ACC112 (cell line): Measurements from ENCODE around the gene TSPAN16.
A peak's percentile ranks its signal among the peaks of the same experiment; 100 is the strongest.
"Not testable (repeated sequence)": the region's sequence is repeated elsewhere in the genome, so short reads cannot be mapped to it uniquely, and the experiment has no call there.

Source experiments
- H2AFZ ChIP-seq: fragments of 200-600 bp; sonication (generic); one replicate; pipeline ENCODE4 v1.6.0; 2017; ENCODE audit warnings: antibody characterized with exemption, low read length; ENCODE audit not compliant: unreplicated experiment
- H3K27ac ChIP-seq: fragments of 200-600 bp; sonication (generic); 2 replicates; pipeline ENCODE4 v1.5.1; 2014; ENCODE audit warnings: low read depth, mild to moderate bottlenecking, antibody characterized with exemption, low read length, moderate library complexity
- H3K27me3 ChIP-seq: fragments of 200-600 bp; sonication (generic); 2 replicates; pipeline ENCODE4 v1.6.1; 2014; ENCODE audit warnings: mild to moderate bottlenecking, antibody characterized with exemption, low read length, moderate library complexity, mixed read lengths; ENCODE audit not compliant: insufficient read depth
- H3K36me3 ChIP-seq: fragments of 200-600 bp; sonication (generic); 2 replicates; pipeline ENCODE4 v1.6.1; 2016; ENCODE audit warnings: mild to moderate bottlenecking, antibody characterized with exemption, low read length, moderate library complexity, mixed read lengths; ENCODE audit not compliant: insufficient read depth
- H3K4me1 ChIP-seq: fragments of 200-600 bp; sonication (generic); one replicate; pipeline ENCODE4 v1.6.1; 2016; ENCODE audit warnings: low read length, mixed read lengths; ENCODE audit not compliant: insufficient read depth, unreplicated experiment, control insufficient read depth
- H3K4me3 ChIP-seq: fragments of 200-600 bp; sonication (generic); 2 replicates; pipeline ENCODE4 v1.5.1; 2014; ENCODE audit warnings: mild to moderate bottlenecking, low read depth, low read length
- H3K79me2 ChIP-seq: fragments of 200-600 bp; sonication (generic); one replicate; pipeline ENCODE4 v1.6.0; 2016; ENCODE audit warnings: low read length; ENCODE audit not compliant: control insufficient read depth, unreplicated experiment, insufficient read depth

TSPAN16 gene

GRCh38 chr19:11331502-11331901, 35.5 kb downstream of the TSPAN16 start:
- H2AFZ ChIP-seq: no peak overlapping the region
- H3K79me2 ChIP-seq: no peaks in the 10 kb centered on the region
- H3K4me1 ChIP-seq: no peaks in the 10 kb centered on the region
- H3K36me3 ChIP-seq: peaks cover 2% of the 10 kb centered on the region; the same call in 1 of the 2 replicates
- no peak overlapping the region for H3K27ac ChIP-seq
- no peak overlapping the region for H3K4me3 ChIP-seq
- H3K27me3 ChIP-seq: no peaks in the 10 kb centered on the region

DNA sequence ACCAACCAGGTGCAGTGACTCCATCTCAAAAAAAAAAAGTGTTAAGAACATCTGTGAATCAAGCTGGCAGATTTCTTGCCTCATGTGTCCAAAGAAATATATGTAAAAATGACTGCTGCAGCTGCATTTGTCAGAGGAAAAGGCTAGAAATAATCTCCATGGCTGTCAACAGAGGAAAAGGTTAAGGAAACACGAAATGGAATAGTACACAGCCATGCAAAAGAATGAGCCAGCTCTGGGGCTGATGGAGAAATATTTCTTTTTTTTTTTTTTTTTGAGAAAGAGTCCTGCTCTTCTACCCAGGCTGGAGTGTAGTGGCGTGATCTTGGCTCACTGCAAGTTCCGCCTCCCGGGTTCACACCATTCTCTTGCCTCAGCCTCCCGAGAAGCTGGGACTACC, 36.9 kb downstream of the TSPAN16 start:
- Histone ChIP-seq H3K4me1 (no peaks in the 10 kb centered on the region), H3K79me2 (no peaks in the 10 kb centered on the region), H3K4me3 (no peak overlapping the region), H3K27me3 (no peaks in the 10 kb centered on the region), H3K36me3 (peaks cover 2% of the 10 kb centered on the region; the same call in 1 of the 2 replicates), H2AFZ (no peak overlapping the region), H3K27ac (no peak overlapping the region)

DNA sequence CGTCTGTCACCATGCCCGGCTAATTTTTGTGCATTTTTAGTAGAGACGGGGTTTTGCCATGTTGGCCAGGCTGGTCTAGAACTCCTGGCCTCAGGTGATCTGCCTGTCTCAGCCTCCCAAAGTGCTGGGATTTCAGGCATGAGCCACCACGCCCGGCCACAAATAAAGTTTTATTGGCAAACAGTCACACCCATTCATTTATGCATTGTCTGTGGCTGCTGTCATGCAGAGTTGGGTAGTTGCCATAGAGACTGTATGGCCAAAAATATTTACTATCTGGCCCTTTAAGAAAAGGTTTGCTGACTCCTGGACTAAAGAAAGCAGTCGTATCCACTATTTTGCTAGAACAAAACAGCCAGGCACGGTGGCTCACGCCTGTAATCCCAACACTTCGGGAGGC, 37.9 kb downstream of the TSPAN16 start:
- not testable (repeated sequence) for H2AFZ ChIP-seq, H3K27ac ChIP-seq, H3K36me3 ChIP-seq, H3K4me1 ChIP-seq, H3K4me3 ChIP-seq, H3K27me3 ChIP-seq, H3K79me2 ChIP-seq

DNA sequence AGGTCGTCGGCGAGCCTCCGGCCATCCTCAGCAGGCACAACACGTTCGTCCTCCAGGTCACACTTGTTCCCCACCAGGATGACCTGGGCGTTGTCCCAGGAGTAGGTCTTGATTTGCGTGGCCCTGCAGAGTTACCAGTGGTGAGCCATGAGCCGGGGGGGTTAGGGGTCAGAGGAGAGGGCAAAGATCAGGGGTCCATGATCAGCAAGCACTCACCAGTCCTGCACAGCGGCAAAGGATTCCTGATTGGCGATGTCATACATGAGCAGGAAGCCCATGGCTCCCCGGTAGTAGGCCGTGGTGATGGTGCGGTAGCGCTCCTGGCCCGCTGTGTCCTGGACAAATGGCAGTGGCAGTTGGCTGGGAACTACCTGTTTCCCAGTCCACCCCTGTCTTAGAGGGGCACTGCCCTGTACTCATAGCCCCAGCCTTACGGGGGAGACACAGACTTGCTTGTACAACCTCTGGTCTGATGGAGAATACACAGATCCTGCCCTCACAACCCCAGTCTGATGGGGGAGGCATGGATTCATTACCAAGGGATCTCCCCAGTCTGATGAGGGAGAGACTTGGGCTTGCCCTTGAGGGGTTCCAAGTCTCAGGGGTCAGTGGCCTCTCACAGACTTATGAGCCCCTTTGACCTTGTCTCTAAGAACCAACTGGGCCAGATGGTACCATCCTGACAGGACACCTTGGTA, 39.6 kb downstream of the TSPAN16 start:
- H3K36me3 ChIP-seq: peaks cover 2% of the 10 kb centered on the region; the same call in 1 of the 2 replicates
- no peak overlapping the region for H3K27ac ChIP-seq
- H3K4me3 ChIP-seq: no peak overlapping the region
- H3K4me1 ChIP-seq: peaks cover 4% of the 10 kb centered on the region
- H2AFZ ChIP-seq: no peak overlapping the region
- H3K27me3 ChIP-seq: no peaks in the 10 kb centered on the region
- no peaks in the 10 kb centered on the region for H3K79me2 ChIP-seq

- no peaks in the 10 kb centered on the region for H3K27me3 ChIP-seq
- H3K4me1 ChIP-seq: peaks cover 4% of the 10 kb centered on the region
- no peak overlapping the region for H3K4me3 ChIP-seq
- no peak overlapping the region for H2AFZ ChIP-seq
- H3K27ac ChIP-seq: no peak overlapping the region
- H3K36me3 ChIP-seq: peaks cover 7% of the 10 kb centered on the region; the same call in 1 of the 2 replicates
- H3K79me2 ChIP-seq: no peaks in the 10 kb centered on the region
These were observed 41.1 kb downstream of the TSPAN16 start for GRCh38 chr19:11337080-11337479.

GRCh38 chr19:11338121-11338520, 42.2 kb downstream of the TSPAN16 start:
- H2AFZ ChIP-seq: no peak overlapping the region
- H3K79me2 ChIP-seq: no peaks in the 10 kb centered on the region
- H3K27me3 ChIP-seq: no peaks in the 10 kb centered on the region
- H3K4me3 ChIP-seq: no peak overlapping the region
- H3K27ac ChIP-seq: no peak overlapping the region
- peaks cover 4% of the 10 kb centered on the region for H3K4me1 ChIP-seq
- peaks cover 7% of the 10 kb centered on the region; the same call in 1 of the 2 replicates for H3K36me3 ChIP-seq

DNA sequence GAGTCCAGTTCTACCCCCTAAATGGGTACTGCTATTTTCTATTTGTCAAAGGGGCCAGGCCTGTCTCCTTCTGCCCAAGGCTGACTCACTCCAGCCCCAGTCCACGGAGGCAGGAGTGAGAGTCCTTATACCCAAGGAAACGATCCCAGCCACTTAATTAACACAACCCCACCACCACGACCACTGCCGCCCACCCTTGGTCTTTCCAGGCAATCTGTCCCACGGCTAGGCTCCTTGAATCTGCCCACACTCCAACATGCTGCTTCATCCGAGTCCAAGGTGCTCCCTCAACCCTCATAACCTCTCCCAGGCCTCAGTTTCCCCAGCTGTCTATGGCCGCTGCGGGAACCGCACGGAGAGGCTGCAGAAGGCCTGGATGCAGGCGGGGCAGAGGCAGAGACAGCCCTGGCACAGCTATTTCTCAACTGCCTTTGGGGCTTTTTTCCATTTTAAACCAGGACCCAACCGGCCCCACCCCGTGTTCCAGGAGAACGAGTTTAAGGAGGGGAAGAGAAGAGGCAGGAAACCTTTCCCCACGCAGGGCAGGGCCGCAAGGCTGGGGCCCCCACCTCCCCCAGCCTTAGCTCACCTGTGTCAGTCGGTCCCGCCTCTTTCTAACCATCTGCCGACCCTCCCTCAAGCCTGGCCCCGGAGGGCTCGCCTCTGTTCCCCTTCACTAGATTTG, 42.8 kb downstream of the TSPAN16 start:
- no peak overlapping the region for H2AFZ ChIP-seq
- no peaks in the 10 kb centered on the region for H3K27me3 ChIP-seq
- no peak overlapping the region for H3K27ac ChIP-seq
- no peaks in the 10 kb centered on the region for H3K79me2 ChIP-seq
- peak overlapping the region; percentile 85 for H3K4me3 ChIP-seq
- peaks cover 7% of the 10 kb centered on the region; the same call in 1 of the 2 replicates for H3K36me3 ChIP-seq
- H3K4me1 ChIP-seq: peaks cover 4% of the 10 kb centered on the region

DNA sequence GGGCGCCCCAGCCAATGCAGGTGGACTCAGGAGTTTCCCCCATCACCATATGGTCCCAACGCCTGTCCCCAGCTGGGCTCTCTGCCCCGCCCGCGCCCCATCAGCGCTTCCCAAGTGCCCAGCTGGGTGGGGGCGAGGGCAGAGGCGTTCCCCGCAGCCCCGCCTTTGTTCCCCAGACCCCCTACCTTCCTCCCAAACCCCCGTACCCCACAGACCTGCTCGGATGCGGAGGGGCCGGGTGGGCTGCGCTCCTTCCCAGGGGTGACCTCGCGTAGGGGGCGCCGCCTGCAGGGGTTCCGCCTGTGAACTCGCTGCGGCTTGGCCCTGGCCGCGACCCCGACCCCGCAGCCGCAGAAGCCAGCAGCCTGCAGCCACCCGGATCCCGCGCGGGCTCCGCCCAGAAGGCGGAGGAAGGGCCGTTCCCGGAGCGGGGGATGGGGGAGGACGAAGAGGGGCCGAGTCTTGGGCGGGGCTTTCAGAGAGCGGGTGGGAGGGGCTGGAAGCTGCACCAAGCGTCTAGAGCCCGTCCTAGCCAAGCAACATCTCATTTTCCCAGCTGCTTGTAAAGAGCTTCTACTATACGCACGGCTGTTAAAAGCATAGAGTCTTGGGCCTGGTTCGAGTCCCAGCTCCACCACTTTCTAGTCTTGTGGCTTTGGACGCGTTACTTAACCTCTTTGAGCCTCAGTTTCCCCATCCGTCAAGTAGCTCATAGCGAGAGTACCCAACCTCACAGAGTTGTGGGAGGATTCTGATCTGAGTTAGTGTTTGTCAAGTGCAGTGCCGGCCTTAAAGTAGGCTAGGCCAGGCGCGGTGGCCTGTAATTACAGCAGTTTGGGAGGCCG, 43.5 kb downstream of the TSPAN16 start, which contains the start of gene RAB3D:
Gene RAB3D (minus strand): TSS at position 404 of the 845 bp plus-strand sequence. CDS start 2,258 bp downstream, outside the sequence.
- H3K27ac ChIP-seq: no peak within 1 kb of the TSS
- peak within 1 kb of the TSS; percentile 85 for H3K4me3 ChIP-seq
- peaks cover 7% of the 10 kb centered on the region; the same call in 1 of the 2 replicates for H3K36me3 ChIP-seq
- H3K27me3 ChIP-seq: no peaks in the 10 kb centered on the region
- H2AFZ ChIP-seq: no peak within 1 kb of the TSS
- peaks cover 4% of the 10 kb centered on the region for H3K4me1 ChIP-seq
- no peaks in the 10 kb centered on the region for H3K79me2 ChIP-seq

DNA sequence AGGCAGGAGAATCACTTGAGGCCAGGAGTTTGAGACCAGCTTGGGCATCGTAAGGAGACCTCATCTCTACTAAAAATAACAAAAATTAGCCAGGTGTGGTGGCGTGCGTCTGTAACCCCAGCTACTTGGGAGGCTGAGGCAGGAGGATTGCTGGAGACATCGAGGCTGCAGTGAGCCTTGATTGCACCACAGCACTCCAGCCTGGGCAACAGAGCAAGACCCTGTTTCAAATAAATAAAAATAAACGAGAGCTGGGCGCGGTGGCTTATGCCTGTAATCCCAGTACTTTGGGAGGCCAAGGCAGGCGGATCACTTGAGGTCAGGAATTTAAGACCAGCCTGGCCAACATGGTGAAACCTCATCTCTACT, 44.1 kb downstream of the TSPAN16 start:
- not testable (repeated sequence) for H3K36me3 ChIP-seq, H2AFZ ChIP-seq, H3K79me2 ChIP-seq, H3K27me3 ChIP-seq, H3K4me1 ChIP-seq, H3K27ac ChIP-seq
- H3K4me3 ChIP-seq: peak overlapping the region; percentile 85

DNA sequence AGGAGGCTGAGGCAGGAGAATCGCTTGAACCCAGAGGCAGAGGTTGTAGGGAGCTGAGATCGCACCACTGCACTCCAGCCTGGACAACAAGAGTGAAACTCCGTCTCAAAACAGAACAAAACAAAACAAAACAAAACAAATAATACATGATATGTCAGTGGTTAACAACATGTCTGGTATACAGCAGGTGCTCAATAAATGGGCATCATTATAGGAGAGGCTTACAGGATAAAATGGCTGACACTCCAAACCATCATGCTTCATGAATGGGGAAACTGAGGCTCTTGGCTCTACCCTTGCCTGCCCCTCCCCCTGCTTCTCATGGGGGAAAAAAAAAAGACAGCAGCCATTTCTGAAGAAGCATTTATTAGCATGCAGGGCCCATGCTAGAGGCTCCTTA, 46.5 kb downstream of the TSPAN16 start:
- no peak overlapping the region for H3K4me3 ChIP-seq
- H3K27ac ChIP-seq: no peak overlapping the region
- H3K36me3 ChIP-seq: 0 out of 2 replicates have a peak, but pooled peaks cover 5% of the 10 kb centered on the region
- H3K27me3 ChIP-seq: no peaks in the 10 kb centered on the region
- peaks cover 3% of the 10 kb centered on the region for H3K79me2 ChIP-seq
- H3K4me1 ChIP-seq: peaks cover 16% of the 10 kb centered on the region
- no peak overlapping the region for H2AFZ ChIP-seq
